Muscle layer of duodenum (tissue), 2 donors: ENCODE measurements around the gene TOM1L2.

Experiments
- H3K27ac ChIP-seq: one replicate; pipeline ENCODE4 v1.7.0; 2013; ENCODE audit warnings: mild to moderate bottlenecking, low read length
- H3K27me3 ChIP-seq: one replicate; pipeline ENCODE4 v1.7.0; 2013; ENCODE audit warnings: low read depth, mild to moderate bottlenecking, control low read depth, low read length
- H3K36me3 ChIP-seq, 2 donors: one replicate each; pipeline ENCODE4 v1.7.0; 2013; ENCODE audit warnings: low read length in 2 of 2, control low read depth in 1 of 2, mild to moderate bottlenecking in 1 of 2; ENCODE audit not compliant: insufficient read depth in 2 of 2, control insufficient read depth in 1 of 2
- H3K4me1 ChIP-seq, 2 donors: one replicate each; pipeline ENCODE4 v1.7.0; 2013; ENCODE audit warnings: low read length in 2 of 2, mild to moderate bottlenecking in 2 of 2, control low read depth in 1 of 2, moderate library complexity in 1 of 2; ENCODE audit not compliant: insufficient read depth in 2 of 2, control insufficient read depth in 1 of 2
- H3K4me3 ChIP-seq, 2 donors: one replicate each; pipeline ENCODE4 v1.7.0; 2013; ENCODE audit warnings: low read length in 2 of 2, low read depth in 1 of 2, mild to moderate bottlenecking in 1 of 2
- H3K9me3 ChIP-seq, 2 donors: one replicate each; pipeline ENCODE4 v1.7.0; 2013; ENCODE audit warnings: low read length in 2 of 2, control low read depth in 1 of 2, mild to moderate bottlenecking in 1 of 2; ENCODE audit not compliant: control insufficient read depth in 1 of 2
- donor health status: healthy.

Gene TOM1L2

DNA sequence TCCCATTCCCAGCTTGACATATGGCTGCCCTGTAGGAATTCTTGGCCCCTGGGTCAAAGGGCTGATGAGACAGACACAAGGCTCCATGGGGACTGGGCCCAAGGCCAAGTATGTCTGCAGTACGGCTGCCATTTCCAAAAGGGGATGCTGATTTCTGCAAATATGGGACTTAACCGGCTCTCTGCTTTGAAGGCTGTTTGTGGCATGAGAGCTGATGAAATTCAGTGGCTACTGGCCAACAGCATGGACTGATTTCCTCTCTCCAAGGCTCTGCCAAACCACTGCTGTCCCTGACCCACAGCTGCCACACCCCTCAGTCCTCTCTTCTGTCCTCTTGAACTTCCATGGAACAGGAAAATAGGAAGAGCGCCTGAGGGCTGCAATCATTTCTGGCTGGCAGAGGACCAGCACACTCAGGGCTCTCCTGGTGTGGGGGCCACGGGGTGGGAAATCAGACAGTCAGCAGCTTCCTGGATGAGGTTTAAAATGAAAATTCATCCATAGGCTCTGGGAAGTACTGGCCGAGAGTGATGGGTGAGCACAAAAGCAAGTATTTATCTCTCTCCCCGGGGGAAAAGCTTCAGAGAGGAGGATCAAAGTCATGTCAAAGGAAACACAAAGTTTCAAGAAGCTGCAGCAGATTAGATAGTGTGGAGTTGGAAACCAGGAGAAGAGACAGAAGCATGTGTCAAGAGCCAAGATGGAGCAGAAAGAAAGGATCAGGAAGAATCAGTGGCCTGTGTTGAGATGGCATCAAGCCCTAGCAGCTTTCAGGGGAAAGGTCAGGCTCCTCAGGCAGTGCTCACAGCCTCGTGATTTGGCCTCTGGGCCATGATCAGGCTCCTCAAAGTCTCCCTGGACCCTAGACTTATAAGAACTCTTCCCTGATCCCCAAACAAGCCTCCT, 71.3 kb downstream of the TOM1L2 start:
- H3K27ac ChIP-seq: no peak overlapping the region

DNA sequence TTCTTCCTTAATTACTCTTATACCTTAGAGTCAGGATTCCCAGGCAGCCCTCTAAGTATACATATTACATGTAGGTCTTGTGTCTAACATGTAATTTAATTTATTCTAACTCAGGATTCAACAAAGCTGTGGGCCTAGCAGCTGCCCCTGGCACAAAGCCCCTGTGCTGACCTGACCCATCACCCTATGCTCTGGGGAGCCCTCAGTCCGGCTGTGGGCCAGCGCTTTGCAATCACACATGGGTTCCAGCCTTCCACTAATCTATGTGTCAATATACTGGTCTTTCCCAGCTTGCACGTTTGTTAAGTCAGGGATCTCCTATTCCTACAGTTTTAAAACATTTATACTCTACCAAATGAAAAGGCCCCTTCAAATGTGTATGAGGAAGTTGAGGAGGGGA, 72.7 kb downstream of the TOM1L2 start:
- Histone ChIP-seq H3K27ac (no peak overlapping the region), H3K4me3 (no peak overlapping the region), H3K27me3 (no peaks in the 10 kb centered on the region), H3K9me3 (no peaks in the 10 kb centered on the region), H3K36me3 (peaks cover 5 to 26% of the 10 kb centered on the region in 2 donors), H3K4me1 (peaks cover 4 to 15% of the 10 kb centered on the region in 2 donors)

More for the DNA sequence above, 71.3 kb downstream of the TOM1L2 start:
- no peak overlapping the region for H3K4me3 ChIP-seq
- H3K36me3 ChIP-seq: peaks cover 5 to 30% of the 10 kb centered on the region in 2 donors
- peaks cover 4 to 15% of the 10 kb centered on the region in 2 donors for H3K4me1 ChIP-seq
- no peaks in the 10 kb centered on the region for H3K27me3 ChIP-seq
- H3K9me3 ChIP-seq: no peaks in the 10 kb centered on the region

DNA sequence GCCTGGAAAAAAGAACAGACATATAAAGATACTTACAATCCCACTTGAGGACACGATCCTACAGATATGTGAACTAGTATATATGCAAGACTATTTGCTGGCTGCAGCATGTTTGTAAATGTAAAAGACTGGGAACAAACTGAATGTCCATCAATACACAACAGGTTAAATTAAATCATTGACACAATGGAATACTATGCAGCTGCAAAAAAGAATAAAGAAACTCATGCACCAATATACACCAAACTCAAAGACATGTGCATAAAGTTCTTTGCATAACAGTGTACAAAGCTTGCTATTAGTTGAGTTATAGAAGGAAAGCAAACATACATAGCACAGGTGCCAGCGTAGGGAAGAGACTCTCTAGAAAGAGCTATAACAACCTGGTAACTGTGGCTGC, 73.5 kb downstream of the TOM1L2 start:
- H3K27me3 ChIP-seq: no peaks in the 10 kb centered on the region
- H3K9me3 ChIP-seq: no peaks in the 10 kb centered on the region
- peaks cover 12 to 23% of the 10 kb centered on the region in 2 donors for H3K36me3 ChIP-seq
- H3K4me3 ChIP-seq: no peak overlapping the region
- H3K27ac ChIP-seq: no peak overlapping the region
- H3K4me1 ChIP-seq: peaks cover 4 to 18% of the 10 kb centered on the region in 2 donors

DNA sequence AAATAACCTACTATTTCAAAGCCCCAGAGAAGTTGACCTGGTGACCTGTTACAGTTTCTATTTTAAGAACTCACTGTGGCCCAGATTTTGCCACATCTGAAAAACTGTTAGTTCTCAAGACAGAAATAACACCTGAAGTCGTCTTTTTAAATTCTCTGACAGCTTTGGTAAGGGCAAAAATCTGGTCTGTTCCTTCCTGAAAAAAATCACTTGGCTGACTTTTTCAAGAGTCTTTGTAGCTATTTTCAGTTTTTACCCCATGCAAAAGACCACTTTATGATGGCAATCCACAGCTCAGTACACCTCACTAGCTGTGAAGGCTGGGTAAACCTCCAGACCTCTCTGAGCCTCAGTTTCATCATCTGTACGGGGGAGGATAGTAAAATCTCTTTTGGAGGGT, 74.8 kb downstream of the TOM1L2 start:
- Histone ChIP-seq H3K27ac (no peak overlapping the region), H3K9me3 (no peaks in the 10 kb centered on the region), H3K27me3 (no peaks in the 10 kb centered on the region), H3K36me3 (peaks cover 17 to 32% of the 10 kb centered on the region in 2 donors), H3K4me3 (no peak overlapping the region), H3K4me1 (peaks cover 4 to 18% of the 10 kb centered on the region in 2 donors)

DNA sequence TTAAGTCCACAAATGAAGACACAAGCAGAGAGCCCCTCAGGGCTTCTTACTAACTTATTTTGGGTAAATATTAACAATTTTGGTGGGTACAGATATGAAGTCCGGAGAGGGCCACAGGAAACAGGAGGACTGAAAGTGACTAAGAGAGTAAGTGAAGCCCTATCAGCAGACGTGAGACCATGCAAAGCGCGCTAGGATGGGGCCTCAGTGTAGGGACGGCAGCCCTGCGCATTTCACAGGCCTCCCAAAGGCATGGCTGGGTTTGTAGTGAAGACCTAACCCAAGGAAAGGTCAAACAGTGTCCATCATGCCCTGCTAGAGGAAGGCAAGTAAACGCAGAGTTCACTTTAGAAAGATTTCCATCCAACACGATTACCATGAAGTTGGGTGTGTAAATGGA, 75.5 kb downstream of the TOM1L2 start:
- H3K4me3 ChIP-seq: no peak overlapping the region
- peaks cover 17 to 34% of the 10 kb centered on the region in 2 donors for H3K36me3 ChIP-seq
- H3K27ac ChIP-seq: no peak overlapping the region
- no peaks in the 10 kb centered on the region for H3K9me3 ChIP-seq
- H3K4me1 ChIP-seq: peaks cover 4 to 18% of the 10 kb centered on the region in 2 donors
- H3K27me3 ChIP-seq: no peaks in the 10 kb centered on the region

DNA sequence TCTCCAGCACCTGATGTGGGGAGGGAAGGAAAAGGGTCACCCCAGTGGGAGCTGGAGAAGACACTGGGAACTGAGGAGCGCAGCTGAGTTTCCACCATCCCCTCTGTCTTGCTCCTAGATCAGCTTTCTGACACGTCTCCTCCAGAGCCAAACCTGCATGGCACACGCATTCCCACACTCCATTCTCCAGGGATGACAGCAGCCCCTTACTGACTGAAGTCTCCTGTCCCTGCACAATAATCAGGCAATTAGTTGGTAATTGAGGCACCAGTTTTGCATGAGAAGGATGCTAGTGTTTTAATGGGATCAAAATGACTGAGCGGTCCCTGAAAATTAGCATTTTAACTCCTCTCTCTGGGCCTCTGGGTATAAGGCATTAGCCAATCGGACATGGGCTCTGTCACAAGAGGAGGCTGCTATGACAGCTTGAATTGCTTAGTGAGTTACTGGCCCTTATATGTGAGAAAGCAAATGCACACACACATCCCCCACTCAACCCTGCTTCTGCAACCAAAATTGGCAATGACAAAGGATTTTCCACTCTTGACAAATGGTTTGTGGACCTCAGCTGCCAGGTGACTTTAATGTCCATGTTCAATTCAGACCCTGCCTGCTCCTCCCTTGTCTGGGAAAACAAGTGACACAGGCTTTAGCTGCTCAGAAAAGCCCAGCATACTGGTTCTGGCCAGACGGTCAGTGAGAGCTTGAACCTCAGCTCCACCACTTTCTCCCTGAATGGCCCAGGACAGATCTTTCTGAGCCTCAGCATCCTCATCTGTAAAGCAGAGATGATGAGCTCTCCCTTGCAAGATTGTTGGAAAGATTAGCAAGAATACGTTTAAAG, 78.2 kb downstream of the TOM1L2 start:
- Histone ChIP-seq H3K4me1 (peaks cover 0 to 4% of the 10 kb centered on the region in 2 donors), H3K4me3 (no peak overlapping the region), H3K9me3 (no peaks in the 10 kb centered on the region), H3K27ac (no peak overlapping the region), H3K36me3 (peaks cover 17 to 38% of the 10 kb centered on the region in 2 donors), H3K27me3 (no peaks in the 10 kb centered on the region)

DNA sequence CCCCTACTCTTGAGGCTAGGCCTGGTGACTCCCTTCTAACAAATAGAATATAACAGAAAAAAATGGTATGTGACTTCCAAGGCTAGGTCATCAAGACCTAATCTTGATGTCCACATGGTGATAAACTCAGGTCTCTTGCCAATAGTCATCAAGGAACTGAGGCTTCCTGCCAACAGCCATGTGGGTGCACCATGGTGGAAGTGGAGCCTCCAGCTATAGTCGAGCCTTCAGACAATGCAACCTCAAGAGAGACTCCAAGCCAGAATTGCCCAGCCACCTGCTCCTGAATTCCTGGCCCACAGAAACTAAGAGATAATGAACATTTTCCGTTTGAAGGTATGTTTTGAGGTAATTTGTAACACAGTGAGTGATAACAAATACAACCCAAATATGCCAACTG, 79.5 kb downstream of the TOM1L2 start:
- H3K9me3 ChIP-seq: no peaks in the 10 kb centered on the region
- peaks cover 17 to 31% of the 10 kb centered on the region in 2 donors for H3K36me3 ChIP-seq
- no peak overlapping the region for H3K4me3 ChIP-seq
- peaks cover 0 to 4% of the 10 kb centered on the region in 2 donors for H3K4me1 ChIP-seq
- H3K27me3 ChIP-seq: no peaks in the 10 kb centered on the region
- no peak overlapping the region for H3K27ac ChIP-seq

DNA sequence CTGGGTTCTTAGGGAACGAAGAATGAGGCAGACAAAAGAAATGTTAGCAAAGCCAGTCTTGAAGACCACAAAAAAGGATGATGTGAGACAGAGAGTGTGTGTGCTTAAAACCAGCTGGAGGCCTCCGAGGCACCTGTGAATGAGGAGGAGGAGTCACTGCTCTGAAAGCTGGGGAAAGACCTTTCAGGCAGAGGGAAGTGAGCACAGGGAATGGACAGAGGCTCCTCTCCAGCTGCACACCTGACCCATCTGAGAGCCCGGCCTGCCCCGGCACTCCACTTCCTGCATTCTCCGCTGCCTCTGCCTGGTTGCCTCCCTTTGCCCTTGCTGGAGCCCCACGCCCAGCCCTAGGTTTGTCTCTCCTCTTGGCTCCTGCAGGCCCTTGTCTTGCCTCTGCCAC, 80.2 kb downstream of the TOM1L2 start:
- Histone ChIP-seq H3K9me3 (no peaks in the 10 kb centered on the region), H3K36me3 (peaks cover 15 to 24% of the 10 kb centered on the region in 2 donors), H3K4me1 (peaks cover 0 to 4% of the 10 kb centered on the region in 2 donors), H3K4me3 (no peak overlapping the region), H3K27ac (no peak overlapping the region), H3K27me3 (no peaks in the 10 kb centered on the region)

DNA sequence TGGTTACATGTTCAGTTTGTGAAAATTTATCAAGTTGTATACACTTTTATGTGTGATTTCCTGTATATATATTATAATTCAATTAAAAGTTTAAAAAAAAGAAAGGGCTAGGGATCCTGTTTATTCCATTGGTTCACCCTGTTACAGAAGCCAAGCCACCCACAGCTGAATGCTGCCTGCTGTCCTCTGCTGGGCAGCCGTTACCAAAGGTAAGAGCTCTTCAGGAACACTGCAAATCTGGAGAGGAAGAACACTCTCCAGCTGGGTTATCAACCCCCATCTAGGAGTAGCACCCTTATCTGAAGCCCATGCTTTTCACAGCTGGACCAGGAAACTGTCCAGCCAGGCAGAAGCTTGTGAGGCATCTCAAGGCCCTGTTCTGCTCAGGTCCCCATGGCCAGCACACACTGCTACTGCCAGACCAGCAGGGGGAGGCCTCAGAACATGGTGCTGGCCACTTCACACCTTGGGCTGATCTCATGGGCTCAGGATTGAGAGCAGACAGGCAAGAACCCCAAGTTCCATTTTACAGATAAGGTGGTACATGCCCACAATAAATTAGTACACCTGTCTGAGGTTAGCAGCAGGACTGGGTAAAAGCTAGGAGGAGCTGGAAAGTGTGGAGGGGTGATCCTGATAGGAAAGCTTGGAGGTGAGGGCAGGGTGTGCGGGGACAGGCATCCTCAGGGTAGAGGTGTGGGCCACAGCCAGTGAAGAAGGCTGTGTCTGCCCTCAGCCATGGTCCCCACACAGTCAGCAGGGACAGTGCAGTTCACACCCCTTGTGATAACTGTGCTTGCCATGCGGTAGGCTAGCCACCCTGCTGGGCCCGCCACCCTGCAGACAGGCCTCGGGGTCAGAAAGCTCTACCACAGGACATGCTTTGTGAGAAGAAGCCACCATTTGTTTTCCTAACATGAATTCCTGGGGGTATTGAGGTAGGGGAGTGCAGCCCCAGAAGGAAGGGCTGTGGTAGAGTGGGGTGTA, 81.1 kb downstream of the TOM1L2 start:
- Histone ChIP-seq H3K4me1 (peaks cover 0 to 10% of the 10 kb centered on the region in 2 donors), H3K4me3 (no peak overlapping the region), H3K27me3 (no peaks in the 10 kb centered on the region), H3K9me3 (no peaks in the 10 kb centered on the region), H3K36me3 (peaks cover 12 to 16% of the 10 kb centered on the region in 2 donors), H3K27ac (no peak overlapping the region)

DNA sequence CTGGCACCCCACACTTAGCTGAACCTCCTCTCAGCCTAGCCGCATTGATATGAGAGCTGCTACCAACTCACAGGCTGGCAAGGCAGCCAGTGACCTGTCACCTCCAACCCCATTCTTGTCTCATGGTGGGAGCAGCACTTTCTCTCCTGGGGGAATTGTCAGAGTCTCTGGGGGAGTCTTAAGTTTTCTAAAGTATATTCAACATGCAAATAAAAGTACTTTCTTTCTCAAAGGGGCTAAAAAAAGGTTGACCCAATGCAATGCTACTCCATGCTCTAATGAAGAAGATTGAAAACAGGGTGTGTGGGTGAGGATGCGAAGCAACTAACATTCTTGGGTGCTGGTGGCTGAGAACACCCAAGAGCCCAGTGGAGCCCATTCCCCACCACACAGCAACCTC, 82.3 kb downstream of the TOM1L2 start:
- H3K9me3 ChIP-seq: no peaks in the 10 kb centered on the region
- peaks cover 12 to 17% of the 10 kb centered on the region in 2 donors for H3K36me3 ChIP-seq
- H3K4me1 ChIP-seq: peaks cover 0 to 11% of the 10 kb centered on the region in 2 donors
- H3K27ac ChIP-seq: no peak overlapping the region
- H3K4me3 ChIP-seq: no peak overlapping the region
- H3K27me3 ChIP-seq: no peaks in the 10 kb centered on the region
